K562 (cell line): ENCODE results near the gene NUP153. TPM values are rescaled to one million over a fixed set of nuclear protein-coding genes. Genes with fewer than 3 reads are reported as not detected.
A peak's percentile ranks its signal among the peaks of the same experiment; 100 is the strongest.

Experiments
- BCLAF1 ChIP-seq, 2 experiments: fragments of 450-650 bp in 1 of 2; IDR thresholded peaks; 2 replicates each; pipeline ENCODE4 v1.6.1; 2011 to 2017; ENCODE audit warnings: low read depth in 2 of 2, antibody characterized with exemption in 1 of 2, borderline replicate concordance in 1 of 2, low read length in 1 of 2, mild to moderate bottlenecking in 1 of 2, mixed read lengths in 1 of 2; ENCODE audit not compliant: control insufficient read depth in 1 of 2
- E2F1 ChIP-seq: sonication (generic); formaldehyde crosslinking; IDR thresholded peaks from 2 replicates; pipeline ENCODE4 v1.8.1; 2023; ENCODE audit warnings: mild to moderate bottlenecking, missing genetic modification reagents, moderate library complexity
- MYNN ChIP-seq, 2 experiments: sonication (generic); formaldehyde crosslinking in 1 of 2; IDR thresholded peaks; 2 replicates each; pipeline versions ENCODE4 v1.5.0 to v1.6.1; 2016 to 2020; ENCODE audit warnings: antibody characterized with exemption in 1 of 2, missing genetic modification reagents in 1 of 2
- TAL1 ChIP-seq: fragments of 450-650 bp; IDR thresholded peaks from 2 replicates; pipeline ENCODE4 v1.6.1; 2016; ENCODE audit warnings: mild to moderate bottlenecking
- ZNF77 ChIP-seq: fragments of 250-450 bp; sonication (Bioruptor Pico); IDR thresholded peaks from 2 replicates; pipeline ENCODE4 v1.5.0; 2020
- polyA plus RNA-seq, 8 experiments: library from polyadenylated mRNA; depleted of rRNA in 4 of 8; stranded (reverse) in 5 of 8; unstranded in 3 of 8; fragments of >200 nt; fragmentation: Nextera tagmentation in 2 of 8; fragmentation: Illumina TruSeq in 1 of 8; extraction: Ambion mirVana in 2 of 8; extraction: Trizol in 1 of 8; gene quantifications; 2 replicates each; pipeline versions ENCODE4 v1.2.1 to v1.2.3, GENCODE V29; 2011 to 2014; ENCODE audit warnings: inconsistent platforms in 1 of 8, missing spikeins in 1 of 8
- total RNA-seq, 7 experiments: library from RNA; depleted of rRNA in 6 of 7; stranded (reverse); fragments of >200 nt in 6 of 7; fragmentation: Illumina TruSeq in 2 of 7; extraction: Trizol in 2 of 7; gene quantifications; 2 replicates each; pipeline versions ENCODE4 v1.2.1 to v1.2.3, GENCODE V29; 2011 to 2021; ENCODE audit warnings: low replicate concordance in 1 of 7
- TF ChIP-seq, protein P1 (sequence below): fragments of 450-650 bp; IDR thresholded peaks from 2 replicates; pipeline ENCODE4 v1.6.1; 2016; ENCODE audit warnings: low read depth
- TF ChIP-seq, protein P2 (sequence below), 2 experiments: IDR thresholded peaks; 2 replicates each; pipeline ENCODE4 v1.6.1; 2012; ENCODE audit warnings: improper control_type of control experiment in 2 of 2, low read depth in 2 of 2, low read length in 2 of 2, borderline replicate concordance in 1 of 2

The NUP153 gene
- total and polyA plus RNA-seq, 9 of the 15 experiments (the other 6 are each of a cell fraction or from before 2014, with no cell fraction given): 21.9 to 110 (median 84.8) TPM

GRCh38 chr6:17729223-17730077 lies 22.7 kb upstream of the NUP153 start (continued):
- TF ChIP-seq, protein P1, sequence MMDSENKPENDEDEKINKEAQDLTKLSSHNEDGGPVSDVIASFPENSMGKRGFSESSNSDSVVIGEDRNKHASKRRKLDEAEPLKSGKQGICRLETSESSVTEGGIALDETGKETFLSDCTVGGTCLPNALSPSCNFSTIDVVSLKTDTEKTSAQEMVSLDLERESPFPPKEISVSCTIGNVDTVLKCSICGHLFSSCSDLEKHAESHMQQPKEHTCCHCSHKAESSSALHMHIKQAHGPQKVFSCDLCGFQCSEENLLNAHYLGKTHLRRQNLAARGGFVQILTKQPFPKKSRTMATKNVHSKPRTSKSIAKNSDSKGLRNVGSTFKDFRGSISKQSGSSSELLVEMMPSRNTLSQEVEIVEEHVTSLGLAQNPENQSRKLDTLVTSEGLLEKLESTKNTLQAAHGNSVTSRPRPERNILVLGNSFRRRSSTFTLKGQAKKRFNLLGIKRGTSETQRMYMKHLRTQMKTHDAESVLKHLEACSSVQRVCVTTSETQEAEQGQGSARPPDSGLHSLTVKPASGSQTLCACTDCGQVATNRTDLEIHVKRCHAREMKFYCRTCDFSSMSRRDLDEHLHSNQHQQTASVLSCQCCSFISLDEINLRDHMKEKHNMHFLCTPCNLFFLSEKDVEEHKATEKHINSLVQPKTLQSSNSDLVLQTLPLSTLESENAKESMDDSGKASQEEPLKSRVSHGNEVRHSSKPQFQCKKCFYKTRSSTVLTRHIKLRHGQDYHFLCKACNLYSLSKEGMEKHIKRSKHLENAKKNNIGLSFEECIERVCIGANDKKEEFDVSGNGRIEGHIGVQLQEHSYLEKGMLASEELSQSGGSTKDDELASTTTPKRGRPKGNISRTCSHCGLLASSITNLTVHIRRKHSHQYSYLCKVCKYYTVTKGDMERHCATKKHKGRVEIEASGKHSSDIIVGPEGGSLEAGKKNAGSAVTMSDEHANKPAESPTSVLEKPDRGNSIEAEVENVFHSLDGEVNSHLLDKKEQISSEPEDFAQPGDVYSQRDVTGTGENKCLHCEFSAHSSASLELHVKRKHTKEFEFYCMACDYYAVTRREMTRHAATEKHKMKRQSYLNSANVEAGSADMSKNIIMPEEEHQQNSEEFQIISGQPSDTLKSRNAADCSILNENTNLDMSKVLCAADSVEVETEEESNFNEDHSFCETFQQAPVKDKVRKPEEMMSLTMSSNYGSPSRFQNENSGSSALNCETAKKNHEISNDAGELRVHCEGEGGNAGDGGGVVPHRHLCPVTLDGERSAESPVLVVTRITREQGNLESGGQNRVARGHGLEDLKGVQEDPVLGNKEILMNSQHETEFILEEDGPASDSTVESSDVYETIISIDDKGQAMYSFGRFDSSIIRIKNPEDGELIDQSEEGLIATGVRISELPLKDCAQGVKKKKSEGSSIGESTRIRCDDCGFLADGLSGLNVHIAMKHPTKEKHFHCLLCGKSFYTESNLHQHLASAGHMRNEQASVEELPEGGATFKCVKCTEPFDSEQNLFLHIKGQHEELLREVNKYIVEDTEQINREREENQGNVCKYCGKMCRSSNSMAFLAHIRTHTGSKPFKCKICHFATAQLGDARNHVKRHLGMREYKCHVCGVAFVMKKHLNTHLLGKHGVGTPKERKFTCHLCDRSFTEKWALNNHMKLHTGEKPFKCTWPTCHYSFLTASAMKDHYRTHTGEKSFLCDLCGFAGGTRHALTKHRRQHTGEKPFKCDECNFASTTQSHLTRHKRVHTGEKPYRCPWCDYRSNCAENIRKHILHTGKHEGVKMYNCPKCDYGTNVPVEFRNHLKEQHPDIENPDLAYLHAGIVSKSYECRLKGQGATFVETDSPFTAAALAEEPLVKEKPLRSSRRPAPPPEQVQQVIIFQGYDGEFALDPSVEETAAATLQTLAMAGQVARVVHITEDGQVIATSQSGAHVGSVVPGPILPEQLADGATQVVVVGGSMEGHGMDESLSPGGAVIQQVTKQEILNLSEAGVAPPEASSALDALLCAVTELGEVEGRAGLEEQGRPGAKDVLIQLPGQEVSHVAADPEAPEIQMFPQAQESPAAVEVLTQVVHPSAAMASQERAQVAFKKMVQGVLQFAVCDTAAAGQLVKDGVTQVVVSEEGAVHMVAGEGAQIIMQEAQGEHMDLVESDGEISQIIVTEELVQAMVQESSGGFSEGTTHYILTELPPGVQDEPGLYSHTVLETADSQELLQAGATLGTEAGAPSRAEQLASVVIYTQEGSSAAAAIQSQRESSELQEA: no peak
- TF ChIP-seq BCLAF1 (IDR thresholded peaks at IDR 0.05; ENCODE audit: borderline replicate concordance in 1 of 2, control insufficient read depth in 1 of 2, low read depth in 2 of 2, low read length in 1 of 2) (no peak), TAL1 (peak; percentile 47; the same call in 1 of the 2 replicates), E2F1 (CRISPR knock-in tag) (no peak), ZNF77 (CRISPR knock-in tag) (no peak), MYNN (IDR thresholded peaks at IDR 0.05) (no peak), MYNN (CRISPR knock-in tag; IDR thresholded peaks at IDR 0.05) (no peak)
- TF ChIP-seq, protein P2, sequence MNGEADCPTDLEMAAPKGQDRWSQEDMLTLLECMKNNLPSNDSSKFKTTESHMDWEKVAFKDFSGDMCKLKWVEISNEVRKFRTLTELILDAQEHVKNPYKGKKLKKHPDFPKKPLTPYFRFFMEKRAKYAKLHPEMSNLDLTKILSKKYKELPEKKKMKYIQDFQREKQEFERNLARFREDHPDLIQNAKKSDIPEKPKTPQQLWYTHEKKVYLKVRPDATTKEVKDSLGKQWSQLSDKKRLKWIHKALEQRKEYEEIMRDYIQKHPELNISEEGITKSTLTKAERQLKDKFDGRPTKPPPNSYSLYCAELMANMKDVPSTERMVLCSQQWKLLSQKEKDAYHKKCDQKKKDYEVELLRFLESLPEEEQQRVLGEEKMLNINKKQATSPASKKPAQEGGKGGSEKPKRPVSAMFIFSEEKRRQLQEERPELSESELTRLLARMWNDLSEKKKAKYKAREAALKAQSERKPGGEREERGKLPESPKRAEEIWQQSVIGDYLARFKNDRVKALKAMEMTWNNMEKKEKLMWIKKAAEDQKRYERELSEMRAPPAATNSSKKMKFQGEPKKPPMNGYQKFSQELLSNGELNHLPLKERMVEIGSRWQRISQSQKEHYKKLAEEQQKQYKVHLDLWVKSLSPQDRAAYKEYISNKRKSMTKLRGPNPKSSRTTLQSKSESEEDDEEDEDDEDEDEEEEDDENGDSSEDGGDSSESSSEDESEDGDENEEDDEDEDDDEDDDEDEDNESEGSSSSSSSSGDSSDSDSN (IDR thresholded peaks at IDR 0.05; ENCODE audit: borderline replicate concordance in 1 of 2, low read depth in 2 of 2, low read length in 2 of 2): no peak
